OCI-LY1 (cell line): ENCODE data around the gene TRIML1.

Experiments used
- EZH2 ChIP-seq: fragments of 200-600 bp; sonication (generic), shearing (Covaris generic); IDR thresholded peaks from 2 replicates; pipeline ENCODE4 v1.8.0; 2017; ENCODE audit warnings: borderline replicate concordance, mixed run types, mild to moderate bottlenecking, antibody characterized with exemption, low read length, moderate library complexity, mixed read lengths
- TF ChIP-seq, protein P1 (sequence below): fragments of 200-600 bp; sonication (generic), shearing (Covaris generic); IDR thresholded peaks from 2 replicates; pipeline ENCODE4 v1.5.1; 2017; ENCODE audit warnings: mild to moderate bottlenecking, antibody characterized with exemption, low read length, moderate library complexity, mixed read lengths

GRCh38 chr4:188111955-188112354 is 27.3 kb upstream of the TRIML1 start:
- TF ChIP-seq, protein P1, sequence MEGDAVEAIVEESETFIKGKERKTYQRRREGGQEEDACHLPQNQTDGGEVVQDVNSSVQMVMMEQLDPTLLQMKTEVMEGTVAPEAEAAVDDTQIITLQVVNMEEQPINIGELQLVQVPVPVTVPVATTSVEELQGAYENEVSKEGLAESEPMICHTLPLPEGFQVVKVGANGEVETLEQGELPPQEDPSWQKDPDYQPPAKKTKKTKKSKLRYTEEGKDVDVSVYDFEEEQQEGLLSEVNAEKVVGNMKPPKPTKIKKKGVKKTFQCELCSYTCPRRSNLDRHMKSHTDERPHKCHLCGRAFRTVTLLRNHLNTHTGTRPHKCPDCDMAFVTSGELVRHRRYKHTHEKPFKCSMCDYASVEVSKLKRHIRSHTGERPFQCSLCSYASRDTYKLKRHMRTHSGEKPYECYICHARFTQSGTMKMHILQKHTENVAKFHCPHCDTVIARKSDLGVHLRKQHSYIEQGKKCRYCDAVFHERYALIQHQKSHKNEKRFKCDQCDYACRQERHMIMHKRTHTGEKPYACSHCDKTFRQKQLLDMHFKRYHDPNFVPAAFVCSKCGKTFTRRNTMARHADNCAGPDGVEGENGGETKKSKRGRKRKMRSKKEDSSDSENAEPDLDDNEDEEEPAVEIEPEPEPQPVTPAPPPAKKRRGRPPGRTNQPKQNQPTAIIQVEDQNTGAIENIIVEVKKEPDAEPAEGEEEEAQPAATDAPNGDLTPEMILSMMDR = no peak
- TF ChIP-seq EZH2 = no peak
